Skeletal muscle satellite cell (primary cell): ENCODE measurements around the gene CABP7.

Experiments
- H3K27me3 ChIP-seq: 2 replicates; pipeline ENCODE4 v1.7.0; 2013; ENCODE audit warnings: low read length; ENCODE audit not compliant: control insufficient read depth, insufficient read depth
- H3K36me3 ChIP-seq: 2 replicates; pipeline ENCODE4 v1.7.0; 2013; ENCODE audit warnings: mild to moderate bottlenecking, control low read depth, low read length; ENCODE audit not compliant: insufficient read depth
- H3K4me1 ChIP-seq: 2 replicates; pipeline ENCODE4 v1.7.0; 2013; ENCODE audit warnings: low read length; ENCODE audit not compliant: control insufficient read depth, insufficient read depth
- H3K4me2 ChIP-seq: 2 replicates; pipeline ENCODE4 v1.7.0; 2013; ENCODE audit warnings: mild to moderate bottlenecking, low read length
- H3K4me3 ChIP-seq: 2 replicates; pipeline ENCODE4 v1.7.0; 2013; ENCODE audit warnings: low read length
- H3K9ac ChIP-seq: 2 replicates; pipeline ENCODE4 v1.7.0; 2013; ENCODE audit warnings: mild to moderate bottlenecking, low read depth, low read length, moderate library complexity
- H3K9me3 ChIP-seq: replicated peaks from 2 replicates; pipeline ENCODE4 v1.7.0; 2013; ENCODE audit warnings: mild to moderate bottlenecking, control low read depth, low read length

The CABP7 gene

GRCh38 chr22:29727131-29727523, 7.3 kb downstream of the CABP7 start:
- no peak overlapping the region for H3K9ac ChIP-seq
- no peaks in the 10 kb centered on the region for H3K9me3 ChIP-seq
- no peaks in the 10 kb centered on the region for H3K4me1 ChIP-seq
- H3K36me3 ChIP-seq: no peaks in the 10 kb centered on the region
- H3K27me3 ChIP-seq: peaks cover 31% of the 10 kb centered on the region
- no peak overlapping the region for H3K4me2 ChIP-seq
- H3K4me3 ChIP-seq: no peak overlapping the region

GRCh38 chr22:29729161-29729560, 9.4 kb downstream of the CABP7 start:
- Histone ChIP-seq H3K9me3 (no peaks in the 10 kb centered on the region), H3K4me3 (no peak overlapping the region), H3K4me2 (no peak overlapping the region), H3K36me3 (no peaks in the 10 kb centered on the region), H3K9ac (no peak overlapping the region), H3K4me1 (no peaks in the 10 kb centered on the region), H3K27me3 (peaks cover 13% of the 10 kb centered on the region)

- Histone ChIP-seq H3K4me3 (no peak overlapping the region), H3K36me3 (peaks cover 5% of the 10 kb centered on the region), H3K4me2 (no peak overlapping the region), H3K9ac (no peak overlapping the region), H3K27me3 (no peaks in the 10 kb centered on the region), H3K4me1 (no peaks in the 10 kb centered on the region), H3K9me3 (no peaks in the 10 kb centered on the region)
Observed at GRCh38 chr22:29731058-29731850, 11.5 kb downstream of the CABP7 start.

- no peak overlapping the region for H3K4me2 ChIP-seq
- no peaks in the 10 kb centered on the region for H3K27me3 ChIP-seq
- H3K9me3 ChIP-seq: no peaks in the 10 kb centered on the region
- H3K4me1 ChIP-seq: no peaks in the 10 kb centered on the region
- no peak overlapping the region for H3K9ac ChIP-seq
- peaks cover 5% of the 10 kb centered on the region for H3K36me3 ChIP-seq
- no peak overlapping the region for H3K4me3 ChIP-seq
Observed at GRCh38 chr22:29732883-29733282, 13.1 kb downstream of the CABP7 start.

- Histone ChIP-seq H3K4me1 (no peaks in the 10 kb centered on the region), H3K27me3 (no peaks in the 10 kb centered on the region), H3K4me3 (no peak overlapping the region), H3K4me2 (no peak overlapping the region), H3K9ac (no peak overlapping the region), H3K36me3 (peaks cover 8% of the 10 kb centered on the region), H3K9me3 (no peaks in the 10 kb centered on the region)
Observed at GRCh38 chr22:29733362-29734201, 13.8 kb downstream of the CABP7 start.

- Histone ChIP-seq H3K27me3 (no peaks in the 10 kb centered on the region), H3K9ac (no peak overlapping the region), H3K36me3 (peaks cover 8% of the 10 kb centered on the region), H3K4me1 (no peaks in the 10 kb centered on the region), H3K4me3 (no peak overlapping the region), H3K9me3 (no peaks in the 10 kb centered on the region), H3K4me2 (no peak overlapping the region)
Observed at GRCh38 chr22:29734406-29734805, 14.6 kb downstream of the CABP7 start.

GRCh38 chr22:29734838-29735237, 15.0 kb downstream of the CABP7 start:
- Histone ChIP-seq H3K4me3 (no peak overlapping the region), H3K4me1 (no peaks in the 10 kb centered on the region), H3K9ac (no peak overlapping the region), H3K9me3 (no peaks in the 10 kb centered on the region), H3K4me2 (no peak overlapping the region), H3K36me3 (peaks cover 8% of the 10 kb centered on the region), H3K27me3 (no peaks in the 10 kb centered on the region)

GRCh38 chr22:29735416-29735815, 15.6 kb downstream of the CABP7 start:
- Histone ChIP-seq H3K9me3 (no peaks in the 10 kb centered on the region), H3K27me3 (no peaks in the 10 kb centered on the region), H3K4me2 (no peak overlapping the region), H3K4me3 (no peak overlapping the region), H3K36me3 (peaks cover 8% of the 10 kb centered on the region), H3K4me1 (no peaks in the 10 kb centered on the region), H3K9ac (no peak overlapping the region)

- Histone ChIP-seq H3K27me3 (no peaks in the 10 kb centered on the region), H3K9me3 (no peaks in the 10 kb centered on the region), H3K4me1 (no peaks in the 10 kb centered on the region), H3K4me2 (no peak overlapping the region), H3K4me3 (no peak overlapping the region), H3K36me3 (peaks cover 18% of the 10 kb centered on the region), H3K9ac (no peak overlapping the region)
Observed at GRCh38 chr22:29737251-29738117, 17.7 kb downstream of the CABP7 start.

- Histone ChIP-seq H3K4me1 (no peaks in the 10 kb centered on the region), H3K27me3 (no peaks in the 10 kb centered on the region), H3K36me3 (peaks cover 18% of the 10 kb centered on the region), H3K9me3 (no peaks in the 10 kb centered on the region), H3K4me3 (no peak overlapping the region), H3K9ac (no peak overlapping the region), H3K4me2 (no peak overlapping the region)
Observed at GRCh38 chr22:29738118-29738815, 18.5 kb downstream of the CABP7 start.
